NCI-H345 (cell line): Measurements from ENCODE around the gene SYNDIG1.

ENCODE experiments used
- DNase-seq: peaks from one replicate; lab custom pipeline; 2025; lab: John Stamatoyannopoulos, UW

Gene SYNDIG1

GRCh38 chr20:24658920-24659660 lies 189.7 kb downstream of the SYNDIG1 start:
- DNase-seq, result no peak

- DNase-seq, result no peak
Observed at GRCh38 chr20:24659835-24660234, 190.4 kb downstream of the SYNDIG1 start.

GRCh38 chr20:24660651-24661050 lies 191.2 kb downstream of the SYNDIG1 start:
- no peak for DNase-seq

- no peak for DNase-seq
Observed at GRCh38 chr20:24661255-24661654, 191.8 kb downstream of the SYNDIG1 start.

- no peak for DNase-seq
Observed at GRCh38 chr20:24662322-24662721, 192.9 kb downstream of the SYNDIG1 start.

- no peak for DNase-seq
Observed at GRCh38 chr20:24662752-24663365, 193.4 kb downstream of the SYNDIG1 start.

- DNase-seq, result no peak
Observed at GRCh38 chr20:24663496-24663895, 194.1 kb downstream of the SYNDIG1 start.

GRCh38 chr20:24664266-24664986 lies 195.0 kb downstream of the SYNDIG1 start:
- no peak for DNase-seq

- no peak for DNase-seq
Observed at GRCh38 chr20:24665196-24665595, 195.8 kb downstream of the SYNDIG1 start.

- no peak for DNase-seq
Observed at GRCh38 chr20:24665741-24666191, 196.3 kb downstream of the SYNDIG1 start.

GRCh38 chr20:24667689-24668383 lies 198.4 kb downstream of the SYNDIG1 start:
- no peak for DNase-seq

GRCh38 chr20:24668384-24668702 lies 198.9 kb downstream of the SYNDIG1 start:
- DNase-seq, result no peak

- DNase-seq, result no peak
Observed at GRCh38 chr20:24668791-24669190, 199.4 kb downstream of the SYNDIG1 start.

GRCh38 chr20:24669701-24670100 lies 200.3 kb downstream of the SYNDIG1 start:
- no peak for DNase-seq

GRCh38 chr20:24670341-24670872 lies 201.0 kb downstream of the SYNDIG1 start:
- DNase-seq, result no peak

GRCh38 chr20:24670981-24671380 lies 201.6 kb downstream of the SYNDIG1 start:
- DNase-seq, result no peak

- no peak for DNase-seq
Observed at GRCh38 chr20:24672181-24672880, 202.9 kb downstream of the SYNDIG1 start.

- DNase-seq, result no peak
Observed at GRCh38 chr20:24672886-24673677, 203.7 kb downstream of the SYNDIG1 start.

GRCh38 chr20:24673678-24674570 lies 204.5 kb downstream of the SYNDIG1 start:
- DNase-seq, result no peak
